HEK293 (cell line): ENCODE results near the gene ATP2C1.

Source experiments
- CTCF ChIA-PET: fragments of 350-600 bp; formaldehyde crosslinking; extraction: SDS; loops from one replicate; lab custom pipeline; 2021; ENCODE audit warnings: antibody characterized with exemption; lab: Yijun Ruan, JAX
- POLR2A ChIA-PET: fragments of 300-600 bp; formaldehyde crosslinking; extraction: SDS; loops from one replicate; lab custom pipeline; 2020; ENCODE audit warnings: antibody characterized with exemption, inconsistent platforms; lab: Yijun Ruan, JAX
- H3K27ac ChIP-seq: fragments of 200-500 bp; sonication (Bioruptor generic); 2 replicates; pipeline ENCODE4 v1.5.1; 2014; ENCODE audit warnings: low read depth, low read length, control low read depth, inconsistent platforms; ENCODE audit errors: extremely low read depth
- H3K36me3 ChIP-seq, 2 experiments: fragments of 200-500 bp in 1 of 2; sonication (Bioruptor generic) in 1 of 2; 1 replicate in 1 of 2; 2 replicates in 1 of 2; pipeline ENCODE4 v1.5.1; 2014 to 2017; ENCODE audit warnings: inconsistent platforms in 2 of 2, low read length in 2 of 2; ENCODE audit not compliant: control insufficient read depth in 2 of 2, insufficient read depth in 1 of 2
- H3K4me1 ChIP-seq: fragments of 200-500 bp; sonication (Bioruptor generic); 2 replicates; pipeline ENCODE4 v1.5.1; 2014; ENCODE audit warnings: mild to moderate bottlenecking, low read length, inconsistent platforms; ENCODE audit not compliant: control insufficient read depth, insufficient read depth
- H3K4me3 ChIP-seq: 2 replicates; pipeline ENCODE4 v1.5.1; 2011; ENCODE audit warnings: low read depth, mild to moderate bottlenecking, control low read depth, low read length, moderate library complexity
- H3K9me3 ChIP-seq: fragments of 200-500 bp; sonication (Bioruptor generic); 2 replicates; pipeline ENCODE4 v1.5.1; 2014; ENCODE audit warnings: low read depth, low read length, inconsistent platforms; ENCODE audit not compliant: control insufficient read depth, insufficient read depth
- ZBTB21 ChIP-seq: fragments of 450-650 bp; formaldehyde crosslinking; IDR thresholded peaks from 2 replicates; pipeline ENCODE4 v1.5.1; 2017; ENCODE audit warnings: missing biosample characterization, missing genetic modification characterization
- ZNF133 ChIP-seq: fragments of 450-650 bp; formaldehyde crosslinking; IDR thresholded peaks from 2 replicates; pipeline ENCODE4 v1.5.1; 2016; ENCODE audit warnings: missing biosample characterization, missing genetic modification characterization
- ZNF174 ChIP-seq: fragments of 450-650 bp; formaldehyde crosslinking; IDR thresholded peaks from 2 replicates; pipeline ENCODE4 v1.5.0; 2017; ENCODE audit warnings: missing biosample characterization, mild to moderate bottlenecking, missing genetic modification characterization
- ZNF24 ChIP-seq: fragments of 450-650 bp; formaldehyde crosslinking; IDR thresholded peaks from 2 replicates; pipeline ENCODE4 v1.5.1; 2016; ENCODE audit warnings: missing biosample characterization, missing genetic modification characterization
- ZNF274 ChIP-seq, 2 experiments: fragments of 200-500 bp in 1 of 2; fragments of 450-650 bp in 1 of 2; sonication (Bioruptor generic) in 1 of 2; formaldehyde crosslinking in 1 of 2; IDR thresholded peaks; 2 replicates each; pipeline versions ENCODE4 v1.5.1 to v1.6.1; 2014 to 2016; ENCODE audit warnings: borderline replicate concordance in 1 of 2, inconsistent platforms in 1 of 2, low read length in 1 of 2, missing biosample characterization in 1 of 2, missing genetic modification characterization in 1 of 2
- ZNF280D ChIP-seq: fragments of 450-650 bp; formaldehyde crosslinking; IDR thresholded peaks from 2 replicates; pipeline ENCODE4 v1.5.1; 2016; ENCODE audit warnings: missing biosample characterization, missing genetic modification characterization
- ZNF521 ChIP-seq: fragments of 450-650 bp; formaldehyde crosslinking; IDR thresholded peaks from 2 replicates; pipeline ENCODE4 v1.5.1; 2017; ENCODE audit warnings: missing biosample characterization, mild to moderate bottlenecking, missing genetic modification characterization
- ZNF610 ChIP-seq: fragments of 450-650 bp; formaldehyde crosslinking; IDR thresholded peaks from 2 replicates; pipeline ENCODE4 v1.5.1; 2016; ENCODE audit warnings: missing biosample characterization, missing genetic modification characterization, borderline replicate concordance
- ZNF626 ChIP-seq: fragments of 450-650 bp; sonication (Bioruptor Pico); formaldehyde crosslinking; IDR thresholded peaks from 2 replicates; pipeline ENCODE4 v1.5.1; 2018; ENCODE audit warnings: missing biosample characterization, missing genetic modification characterization, inconsistent platforms
- ZNF843 ChIP-seq: fragments of 450-650 bp; formaldehyde crosslinking; IDR thresholded peaks from 2 replicates; pipeline ENCODE4 v1.5.1; 2016; ENCODE audit warnings: missing biosample characterization, missing genetic modification characterization
- ZSCAN23 ChIP-seq: fragments of 450-650 bp; formaldehyde crosslinking; IDR thresholded peaks from 2 replicates; pipeline ENCODE4 v1.5.1; 2016; ENCODE audit warnings: missing biosample characterization, missing genetic modification characterization
- TF ChIP-seq, protein P1 (sequence below): fragments of 450-650 bp; formaldehyde crosslinking; IDR thresholded peaks from 2 replicates; pipeline ENCODE4 v1.5.1; 2016; ENCODE audit warnings: missing biosample characterization, missing genetic modification characterization
- TF ChIP-seq, protein P2 (sequence below): fragments of 450-650 bp; formaldehyde crosslinking; IDR thresholded peaks from 2 replicates; pipeline ENCODE4 v1.5.1; 2016; ENCODE audit warnings: missing biosample characterization, missing genetic modification characterization
- TF ChIP-seq, protein P3 (sequence below): fragments of 450-650 bp; formaldehyde crosslinking; IDR thresholded peaks from 2 replicates; pipeline ENCODE4 v1.5.1; 2016; ENCODE audit warnings: missing biosample characterization, missing genetic modification characterization
- TF ChIP-seq, protein P4 (sequence below): IDR thresholded peaks from 2 replicates; pipeline ENCODE4 v1.6.1; 2011; ENCODE audit warnings: mild to moderate bottlenecking, low read depth, low read length, borderline replicate concordance

Gene ATP2C1

GRCh38 chr3:130925628-130926027 lies 31.7 kb downstream of the ATP2C1 start (continued):
- TF ChIP-seq, protein P1, sequence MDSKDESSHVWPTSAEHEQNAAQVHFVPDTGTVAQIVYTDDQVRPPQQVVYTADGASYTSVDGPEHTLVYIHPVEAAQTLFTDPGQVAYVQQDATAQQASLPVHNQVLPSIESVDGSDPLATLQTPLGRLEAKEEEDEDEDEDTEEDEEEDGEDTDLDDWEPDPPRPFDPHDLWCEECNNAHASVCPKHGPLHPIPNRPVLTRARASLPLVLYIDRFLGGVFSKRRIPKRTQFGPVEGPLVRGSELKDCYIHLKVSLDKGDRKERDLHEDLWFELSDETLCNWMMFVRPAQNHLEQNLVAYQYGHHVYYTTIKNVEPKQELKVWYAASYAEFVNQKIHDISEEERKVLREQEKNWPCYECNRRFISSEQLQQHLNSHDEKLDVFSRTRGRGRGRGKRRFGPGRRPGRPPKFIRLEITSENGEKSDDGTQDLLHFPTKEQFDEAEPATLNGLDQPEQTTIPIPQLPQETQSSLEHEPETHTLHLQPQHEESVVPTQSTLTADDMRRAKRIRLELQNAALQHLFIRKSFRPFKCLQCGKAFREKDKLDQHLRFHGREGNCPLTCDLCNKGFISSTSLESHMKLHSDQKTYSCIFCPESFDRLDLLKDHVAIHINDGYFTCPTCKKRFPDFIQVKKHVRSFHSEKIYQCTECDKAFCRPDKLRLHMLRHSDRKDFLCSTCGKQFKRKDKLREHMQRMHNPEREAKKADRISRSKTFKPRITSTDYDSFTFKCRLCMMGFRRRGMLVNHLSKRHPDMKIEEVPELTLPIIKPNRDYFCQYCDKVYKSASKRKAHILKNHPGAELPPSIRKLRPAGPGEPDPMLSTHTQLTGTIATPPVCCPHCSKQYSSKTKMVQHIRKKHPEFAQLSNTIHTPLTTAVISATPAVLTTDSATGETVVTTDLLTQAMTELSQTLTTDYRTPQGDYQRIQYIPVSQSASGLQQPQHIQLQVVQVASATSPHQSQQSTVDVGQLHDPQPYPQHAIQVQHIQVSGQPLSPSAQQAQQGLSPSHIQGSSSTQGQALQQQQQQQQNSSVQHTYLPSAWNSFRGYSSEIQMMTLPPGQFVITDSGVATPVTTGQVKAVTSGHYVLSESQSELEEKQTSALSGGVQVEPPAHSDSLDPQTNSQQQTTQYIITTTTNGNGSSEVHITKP, result 0 out of 2 replicates have a peak, but pooled peaks have one; percentile 12
- TF ChIP-seq, protein P2, sequence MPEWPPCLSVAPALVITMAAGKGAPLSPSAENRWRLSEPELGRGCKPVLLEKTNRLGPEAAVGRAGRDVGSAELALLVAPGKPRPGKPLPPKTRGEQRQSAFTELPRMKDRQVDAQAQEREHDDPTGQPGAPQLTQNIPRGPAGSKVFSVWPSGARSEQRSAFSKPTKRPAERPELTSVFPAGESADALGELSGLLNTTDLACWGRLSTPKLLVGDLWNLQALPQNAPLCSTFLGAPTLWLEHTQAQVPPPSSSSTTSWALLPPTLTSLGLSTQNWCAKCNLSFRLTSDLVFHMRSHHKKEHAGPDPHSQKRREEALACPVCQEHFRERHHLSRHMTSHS (tag by site-specific recombination), result no peak
- TF ChIP-seq, protein P3, sequence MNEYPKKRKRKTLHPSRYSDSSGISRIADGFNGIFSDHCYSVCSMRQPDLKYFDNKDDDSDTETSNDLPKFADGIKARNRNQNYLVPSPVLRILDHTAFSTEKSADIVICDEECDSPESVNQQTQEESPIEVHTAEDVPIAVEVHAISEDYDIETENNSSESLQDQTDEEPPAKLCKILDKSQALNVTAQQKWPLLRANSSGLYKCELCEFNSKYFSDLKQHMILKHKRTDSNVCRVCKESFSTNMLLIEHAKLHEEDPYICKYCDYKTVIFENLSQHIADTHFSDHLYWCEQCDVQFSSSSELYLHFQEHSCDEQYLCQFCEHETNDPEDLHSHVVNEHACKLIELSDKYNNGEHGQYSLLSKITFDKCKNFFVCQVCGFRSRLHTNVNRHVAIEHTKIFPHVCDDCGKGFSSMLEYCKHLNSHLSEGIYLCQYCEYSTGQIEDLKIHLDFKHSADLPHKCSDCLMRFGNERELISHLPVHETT, result 0 out of 2 replicates have a peak, but pooled peaks have one; percentile 16

GRCh38 chr3:130926504-130926903 lies 32.6 kb downstream of the ATP2C1 start:
- CTCF ChIA-PET, result no interaction called here
- no peak for TF ChIP-seq ZSCAN23
- TF ChIP-seq ZNF843, result no peak
- no peak for TF ChIP-seq ZNF280D (tag by site-specific recombination)
- no peak for TF ChIP-seq ZNF521 (tag by site-specific recombination)
- TF ChIP-seq ZNF133 (tag by site-specific recombination), result no peak
- TF ChIP-seq ZNF610 (tag by site-specific recombination), result no peak
- TF ChIP-seq, protein P4, sequence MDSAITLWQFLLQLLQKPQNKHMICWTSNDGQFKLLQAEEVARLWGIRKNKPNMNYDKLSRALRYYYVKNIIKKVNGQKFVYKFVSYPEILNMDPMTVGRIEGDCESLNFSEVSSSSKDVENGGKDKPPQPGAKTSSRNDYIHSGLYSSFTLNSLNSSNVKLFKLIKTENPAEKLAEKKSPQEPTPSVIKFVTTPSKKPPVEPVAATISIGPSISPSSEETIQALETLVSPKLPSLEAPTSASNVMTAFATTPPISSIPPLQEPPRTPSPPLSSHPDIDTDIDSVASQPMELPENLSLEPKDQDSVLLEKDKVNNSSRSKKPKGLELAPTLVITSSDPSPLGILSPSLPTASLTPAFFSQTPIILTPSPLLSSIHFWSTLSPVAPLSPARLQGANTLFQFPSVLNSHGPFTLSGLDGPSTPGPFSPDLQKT, result no peak
- no peak for TF ChIP-seq ZNF24 (tag by site-specific recombination)
- no peak for TF ChIP-seq ZNF174
- Histone ChIP-seq H3K4me1 (0 out of 2 replicates have a peak, but pooled peaks cover 2% of the 10 kb centered on the region), H3K27ac (no peak overlapping the region), H3K36me3 (no peaks in the 10 kb centered on the region), H3K9me3 (no peaks in the 10 kb centered on the region), H3K4me3 (no peak overlapping the region)
- POLR2A ChIA-PET, result no interaction called here

GRCh38 chr3:130929804-130930203 lies 35.9 kb downstream of the ATP2C1 start:
- Histone ChIP-seq H3K4me1 (0 out of 2 replicates have a peak, but pooled peaks cover 2% of the 10 kb centered on the region), H3K27ac (no peak overlapping the region), H3K4me3 (no peak overlapping the region), H3K36me3 (no peaks in the 10 kb centered on the region), H3K9me3 (no peaks in the 10 kb centered on the region)
- CTCF ChIA-PET, result no interaction called here
- TF ChIP-seq, protein P1, result no peak
- TF ChIP-seq ZNF274 (IDR thresholded peaks at IDR 0.05; ENCODE audit: low read length) (no peak), ZNF274 (tag by site-specific recombination; IDR thresholded peaks at IDR 0.05; ENCODE audit: borderline replicate concordance) (no peak), ZBTB21 (tag by site-specific recombination) (no peak), ZNF626 (tag by site-specific recombination) (no peak)
- POLR2A ChIA-PET, result no interaction called here
